ENCODE data around the gene IL10RA. TPM values are rescaled to one million over a fixed set of nuclear protein-coding genes. Genes with fewer than 3 reads are reported as not detected.

The IL10RA gene
- total and polyA plus RNA-seq, 12 donors, result 2.7 to 50.5 (median 25.5) TPM

Other genes with a start within 250 kb of the IL10RA start
- 1 to 10 TPM in 1 of 9 donors, under 1 TPM in 7, not detected in 1; 0.09 to 1.7 (median 0.56) TPM for gene DSCAML1, start 189.2 kb upstream of the IL10RA start, total RNA-seq
- gene DSCAML1, start 189.2 kb upstream of the IL10RA start, polyA plus RNA-seq, result 1 to 10 TPM in 1 of 3 donors, under 1 TPM in 2; 0.33 to 1.9 (median 0.40) TPM
- gene FXYD2, start 161.7 kb upstream of the IL10RA start, total RNA-seq, result 1 to 10 TPM in 6 of 9 donors, under 1 TPM in 1, not detected in 2; 0.94 to 4.3 (median 2.0) TPM
- gene FXYD2, start 161.7 kb upstream of the IL10RA start, polyA plus RNA-seq, result 10 to 100 TPM in 1 of 3 donors, 1 to 10 TPM in 1, under 1 TPM in 1; 0.27 to 11.3 (median 3.6) TPM
- gene FXYD6, start 109.7 kb upstream of the IL10RA start, total RNA-seq, result 100 to 1,000 TPM in 5 of 9 donors, 10 to 100 TPM in 4; 34.3 to 218 (median 103) TPM
- gene FXYD6, start 109.7 kb upstream of the IL10RA start, polyA plus RNA-seq, result 10 to 100 TPM; 83.2 to 94.4 (median 93.9) TPM
- 1 to 10 TPM in 1 of 9 donors, under 1 TPM in 8; 0.12 to 1.3 (median 0.55) TPM for gene TMPRSS13, start 57.0 kb upstream of the IL10RA start, total RNA-seq
- gene TMPRSS13, start 57.0 kb upstream of the IL10RA start, polyA plus RNA-seq, result 1 to 10 TPM in 1 of 3 donors, under 1 TPM in 2; 0.54 to 1.0 (median 0.84) TPM
- gene TMPRSS4, start 90.7 kb downstream of the IL10RA start, total RNA-seq, result under 1 TPM in 2 of 9 donors, not detected in 7; 0.31 to 0.43 TPM
- under 1 TPM in 2 of 3 donors, not detected in 1; 0.13 to 0.24 TPM for gene TMPRSS4, start 90.7 kb downstream of the IL10RA start, polyA plus RNA-seq
- under 1 TPM in 4 of 9 donors, not detected in 5; 0.07 to 0.10 (median 0.08) TPM for gene SMIM35, start 100.6 kb downstream of the IL10RA start, total RNA-seq
- gene SMIM35, start 100.6 kb downstream of the IL10RA start, polyA plus RNA-seq, result under 1 TPM in 1 of 3 donors, not detected in 2; 0.10 TPM
- 10 to 100 TPM in 2 of 9 donors, 1 to 10 TPM in 6, under 1 TPM in 1; 0.17 to 16.9 (median 5.4) TPM for gene SCN4B, start 166.4 kb downstream of the IL10RA start, total RNA-seq
- gene SCN4B, start 166.4 kb downstream of the IL10RA start, polyA plus RNA-seq, result 1 to 10 TPM; 1.7 to 5.9 (median 1.8) TPM
- under 1 TPM; 0.09 to 0.96 (median 0.36) TPM for gene SCN2B, start 190.2 kb downstream of the IL10RA start, total RNA-seq
- gene SCN2B, start 190.2 kb downstream of the IL10RA start, polyA plus RNA-seq, result under 1 TPM; 0.10 to 0.84 (median 0.40) TPM
- 10 to 100 TPM in 2 of 9 donors, 1 to 10 TPM in 7; 1.8 to 12.6 (median 4.8) TPM for gene JAML, start 238.6 kb downstream of the IL10RA start, total RNA-seq
- 10 to 100 TPM in 1 of 3 donors, 1 to 10 TPM in 2; 3.3 to 13.9 (median 4.2) TPM for gene JAML, start 238.6 kb downstream of the IL10RA start, polyA plus RNA-seq

All from adrenal gland (tissue), 12 donors.